IPS-18c (cell line): Measurements from ENCODE around the gene GTF2H2C_2.
"Not testable (repeated sequence)": the region's sequence is repeated elsewhere in the genome, so short reads cannot be mapped to it uniquely, and the experiment has no call there.

ENCODE experiments used
- H3K4me3 ChIP-seq: 2 replicates; pipeline ENCODE4 v1.7.0; 2013; ENCODE audit warnings: low read depth, mild to moderate bottlenecking, low read length, moderate library complexity; ENCODE audit not compliant: insufficient read depth
- H3K9me3 ChIP-seq: one replicate; pipeline ENCODE4 v1.6.1; 2013; ENCODE audit warnings: mild to moderate bottlenecking, low read length, moderate library complexity; ENCODE audit not compliant: control insufficient read depth, insufficient read depth

The GTF2H2C_2 gene

DNA sequence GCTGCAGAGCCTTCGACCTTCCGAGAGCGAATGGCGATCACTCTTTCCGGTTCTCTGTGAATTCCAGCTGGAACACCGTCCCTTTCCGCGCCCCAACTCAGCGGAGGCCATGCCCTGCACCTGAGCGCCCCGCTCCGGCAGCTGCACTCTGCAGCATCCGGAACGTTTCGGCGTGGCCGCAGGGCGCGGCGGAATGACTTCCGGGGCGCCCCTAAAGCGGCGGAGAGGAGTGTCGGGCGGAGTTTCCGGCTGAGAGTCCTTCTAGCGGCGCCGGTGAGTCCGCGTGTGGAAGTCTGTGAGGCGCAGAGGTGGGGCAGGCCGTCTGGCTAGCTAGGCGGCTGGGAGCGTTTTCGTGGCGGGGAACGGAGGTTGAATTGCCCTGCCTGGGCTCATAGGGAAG is at the start of gene GTF2H2C_2:
GTF2H2C_2 (plus strand) TSS at position 252 of the 400 bp plus-strand sequence.
- not testable (repeated sequence) for H3K4me3 ChIP-seq

DNA sequence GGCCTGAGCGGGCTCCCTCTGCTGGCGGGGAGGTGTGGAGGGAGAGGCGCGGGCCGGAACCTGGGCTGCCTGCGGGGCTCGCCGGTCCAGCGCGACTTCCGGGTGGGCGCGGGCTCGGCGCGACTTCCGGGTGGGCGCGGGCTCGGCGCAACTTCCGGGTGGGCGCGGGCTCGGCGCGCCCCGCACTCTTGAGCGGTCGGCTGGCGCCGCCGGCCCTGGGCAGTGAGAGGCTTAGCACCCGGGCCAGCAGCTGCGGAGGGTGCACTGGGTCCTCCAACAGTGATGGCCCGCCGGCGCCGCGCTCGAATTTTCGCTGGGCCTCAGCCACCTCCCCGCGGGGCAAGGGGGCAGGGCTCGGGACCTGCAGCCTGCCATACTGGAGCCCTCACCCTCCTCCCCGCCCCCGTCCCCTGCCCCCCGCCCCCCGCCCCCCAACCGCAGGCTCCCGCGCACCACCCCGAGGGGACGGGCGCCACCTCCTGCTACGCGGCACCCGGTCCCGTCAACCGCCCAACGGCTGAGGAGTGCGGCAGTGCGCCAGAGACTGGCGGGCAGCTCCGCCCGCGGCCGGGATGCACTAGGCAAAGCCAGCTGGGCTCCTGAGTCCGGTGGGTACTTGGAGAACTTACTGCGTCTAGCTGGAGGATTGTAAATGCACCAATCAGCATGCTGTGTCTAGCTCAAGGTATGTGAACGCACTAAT is 14.0 kb upstream of the GTF2H2C_2 start:
- H3K4me3 ChIP-seq, H3K9me3 ChIP-seq: not testable (repeated sequence)

More for the DNA sequence above, at the start of gene GTF2H2C_2:
- H3K9me3 ChIP-seq, result not testable (repeated sequence)

- H3K4me3 ChIP-seq, H3K9me3 ChIP-seq: not testable (repeated sequence)
These were observed 6.2 kb downstream of the GTF2H2C_2 start for GRCh38 chr5:70421322-70421721.

DNA sequence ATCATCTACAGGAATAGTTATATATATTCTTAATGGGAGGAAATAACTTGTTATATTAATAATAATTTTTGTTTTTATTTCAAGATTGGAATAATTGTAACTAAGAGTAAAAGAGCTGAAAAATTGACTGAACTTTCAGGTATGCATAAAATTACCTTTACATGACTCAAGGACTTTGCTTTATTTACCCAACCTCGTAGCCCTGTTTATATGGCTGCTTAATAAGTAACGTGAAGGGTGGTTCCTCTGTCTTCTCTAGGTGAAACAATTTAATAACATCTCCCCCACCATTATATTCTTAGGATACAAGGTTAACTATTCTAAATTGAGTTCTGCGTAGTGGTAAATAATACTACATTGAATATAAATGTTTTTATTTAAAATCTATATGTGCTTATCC is 8.0 kb downstream of the GTF2H2C_2 start:
- not testable (repeated sequence) for H3K4me3 ChIP-seq, H3K9me3 ChIP-seq

DNA sequence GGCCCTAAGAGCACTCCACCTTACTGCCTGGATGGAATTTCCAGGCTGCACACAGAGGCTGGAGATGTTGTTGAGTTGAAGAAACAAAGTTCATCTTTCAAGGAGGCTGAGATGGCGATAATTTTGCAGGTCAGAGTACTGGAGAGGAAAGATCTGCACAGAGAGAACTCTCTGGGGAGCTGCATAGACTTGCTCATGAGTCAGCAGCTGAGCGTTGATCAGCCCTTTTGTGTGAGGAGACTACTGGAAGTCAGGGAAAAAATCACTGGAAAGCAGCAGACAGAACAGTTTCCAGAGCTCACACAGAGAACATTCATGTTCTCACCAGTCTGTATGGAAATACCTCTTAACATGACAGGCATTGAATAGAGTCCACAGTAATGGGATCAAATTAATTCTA is 23.4 kb downstream of the GTF2H2C_2 start:
- H3K9me3 ChIP-seq, H3K4me3 ChIP-seq: not testable (repeated sequence)

- not testable (repeated sequence) for H3K4me3 ChIP-seq, H3K9me3 ChIP-seq
These were observed 34.4 kb downstream of the GTF2H2C_2 start for GRCh38 chr5:70449565-70449964.

DNA sequence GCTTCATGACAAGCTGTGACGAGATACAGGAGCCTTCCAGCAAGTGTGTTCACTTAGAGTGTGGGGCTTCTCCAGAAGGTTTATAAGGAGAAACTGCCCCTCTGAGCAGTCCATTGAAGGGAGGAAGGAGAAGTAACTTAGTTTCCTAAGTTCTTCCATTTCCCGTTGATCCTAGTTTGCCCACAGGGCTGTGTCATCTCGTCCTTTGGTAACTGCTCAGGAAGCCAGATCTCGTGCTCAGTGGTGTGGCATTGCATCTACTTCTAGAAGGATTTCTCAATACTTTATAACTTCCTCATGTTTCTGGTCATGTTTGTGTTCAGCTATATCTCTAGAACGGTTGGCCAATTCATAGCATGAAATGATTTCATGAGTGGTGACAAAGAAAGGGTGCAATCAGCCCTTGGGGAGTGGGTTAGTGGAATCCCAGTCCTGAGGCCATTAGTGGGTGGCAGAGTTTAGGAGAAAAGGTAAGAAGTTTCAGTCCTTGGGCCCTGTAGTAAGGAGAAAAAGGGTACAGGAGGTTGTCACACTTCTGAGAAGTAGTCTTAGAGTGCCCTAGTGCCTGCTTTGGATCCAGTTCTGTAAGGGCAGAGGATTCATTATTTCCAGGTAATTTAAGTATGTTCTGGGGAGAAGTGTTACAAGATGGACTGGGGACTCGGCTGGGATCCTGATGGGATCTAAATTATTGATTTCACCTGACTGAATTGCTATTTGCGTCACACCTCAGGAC is 36.2 kb downstream of the GTF2H2C_2 start:
- H3K9me3 ChIP-seq, H3K4me3 ChIP-seq: not testable (repeated sequence)

GRCh38 chr5:70457093-70457492 is 41.9 kb downstream of the GTF2H2C_2 start:
- H3K4me3 ChIP-seq, H3K9me3 ChIP-seq: not testable (repeated sequence)

DNA sequence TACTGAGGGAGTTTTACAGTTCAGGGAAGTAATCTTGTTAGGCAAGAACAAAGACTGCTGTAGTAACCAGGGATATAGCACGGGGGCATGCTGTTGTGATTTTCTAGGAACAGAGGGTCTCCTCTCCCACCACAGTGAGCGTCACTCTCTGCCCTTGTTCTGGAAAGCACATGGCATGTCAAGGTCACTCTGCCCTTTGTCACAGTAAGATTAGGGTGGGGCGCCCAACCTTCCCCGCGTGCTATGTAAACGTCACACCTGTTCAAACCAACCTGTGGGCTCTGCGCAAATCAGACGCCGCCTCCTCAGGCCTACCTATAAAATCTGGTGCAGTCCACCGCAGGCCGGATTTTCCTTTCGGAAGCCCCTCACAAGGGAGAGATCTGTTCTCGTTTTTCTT is 44.0 kb downstream of the GTF2H2C_2 start:
- H3K9me3 ChIP-seq, H3K4me3 ChIP-seq: not testable (repeated sequence)

- not testable (repeated sequence) for H3K9me3 ChIP-seq, H3K4me3 ChIP-seq
These were observed 46.8 kb downstream of the GTF2H2C_2 start for GRCh38 chr5:70461984-70462383.

- not testable (repeated sequence) for H3K4me3 ChIP-seq, H3K9me3 ChIP-seq
These were observed 49.0 kb downstream of the GTF2H2C_2 start for GRCh38 chr5:70464019-70464637.

DNA sequence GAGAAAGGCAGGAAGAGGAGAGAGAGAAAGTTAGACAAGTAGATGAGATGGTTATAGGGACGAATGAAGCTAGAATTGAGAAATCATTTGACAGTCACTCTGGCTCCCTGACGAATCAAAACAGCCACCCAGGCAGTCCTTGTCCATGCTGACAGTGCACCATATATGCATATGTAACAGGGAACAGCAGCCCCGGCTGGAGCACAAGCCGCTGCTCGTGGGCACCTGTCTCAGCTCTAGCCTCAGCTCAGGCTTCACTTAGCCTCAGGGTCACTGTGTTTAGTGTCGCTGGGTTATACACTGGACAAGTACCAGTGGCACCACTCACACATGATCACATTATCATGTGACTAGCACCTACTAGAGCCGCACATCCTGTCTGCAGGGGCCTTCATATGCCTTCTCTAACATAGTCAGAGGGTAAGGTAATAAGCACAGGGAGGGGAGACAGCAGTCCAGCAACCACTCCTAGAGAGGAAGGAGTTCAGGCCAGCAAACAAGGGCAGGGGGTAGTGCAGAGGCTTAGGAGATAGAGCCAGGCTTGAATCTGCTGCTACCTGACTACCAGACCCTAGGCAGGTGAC is 54.9 kb downstream of the GTF2H2C_2 start:
- H3K9me3 ChIP-seq, result not testable (repeated sequence)

More for the DNA sequence above, 54.9 kb downstream of the GTF2H2C_2 start:
- not testable (repeated sequence) for H3K4me3 ChIP-seq
